Large intestine (tissue), 12 donors: Measurements from ENCODE around the gene OR4K13. TPM values are rescaled to one million over a fixed set of nuclear protein-coding genes. Genes with fewer than 3 reads are reported as not detected.

Experiments used
- DNase-seq, 2 donors: peaks; one replicate each; pipeline versions ENCODE4 v3.0.0 to v3.0.0-alpha.2; 2013
- H3K27ac ChIP-seq: one replicate; pipeline ENCODE4 v1.5.1; 2013; ENCODE audit warnings: low read length
- H3K27me3 ChIP-seq: 2 replicates; pipeline ENCODE4 v1.6.1; 2013; ENCODE audit warnings: low read length; ENCODE audit not compliant: control insufficient read depth, insufficient read depth
- H3K36me3 ChIP-seq: 2 replicates; pipeline ENCODE4 v1.6.1; 2013; ENCODE audit warnings: low read length; ENCODE audit not compliant: control insufficient read depth, insufficient read depth
- H3K4me1 ChIP-seq: one replicate; pipeline ENCODE4 v1.6.1; 2013; ENCODE audit warnings: low read length; ENCODE audit not compliant: control insufficient read depth, insufficient read depth
- H3K4me3 ChIP-seq: one replicate; pipeline ENCODE4 v1.5.1; 2013; ENCODE audit warnings: low read length
- H3K9me3 ChIP-seq: one replicate; pipeline ENCODE4 v1.6.1; 2013; ENCODE audit warnings: mild to moderate bottlenecking, low read depth, low read length, moderate library complexity; ENCODE audit not compliant: control insufficient read depth
- WGBS: methylation state at CpG from one replicate; pipeline ENCODE4 v1.1.5; 2013; ENCODE audit warnings: low lambda C conversion rate; ENCODE audit not compliant: insufficient coverage; 5-methylcytosine and 5-hydroxymethylcytosine counted together
- long read RNA-seq, 11 donors: transcript quantifications; one replicate each; lab custom pipeline, GENCODE V29; 2026
- polyA plus RNA-seq: library from polyadenylated mRNA; unstranded; fragments of 120-200 nt; gene quantifications from one replicate; pipeline ENCODE4 v1.2.1, GENCODE V29; 2013

Gene OR4K13, protein sequence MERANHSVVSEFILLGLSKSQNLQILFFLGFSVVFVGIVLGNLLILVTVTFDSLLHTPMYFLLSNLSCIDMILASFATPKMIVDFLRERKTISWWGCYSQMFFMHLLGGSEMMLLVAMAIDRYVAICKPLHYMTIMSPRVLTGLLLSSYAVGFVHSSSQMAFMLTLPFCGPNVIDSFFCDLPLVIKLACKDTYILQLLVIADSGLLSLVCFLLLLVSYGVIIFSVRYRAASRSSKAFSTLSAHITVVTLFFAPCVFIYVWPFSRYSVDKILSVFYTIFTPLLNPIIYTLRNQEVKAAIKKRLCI
- not detected for polyA plus RNA-seq
- long read RNA-seq, donor 1 = 0 reads
- long read RNA-seq, donor 2 = 0 reads
- long read RNA-seq, donor 3 = 0 reads
- long read RNA-seq, donor 4 = 0 reads
- long read RNA-seq, donor 5 = 0 reads
- long read RNA-seq, donor 6 = 0 reads
- long read RNA-seq, donor 7 = 0 reads
- long read RNA-seq, donor 8 = 0 reads
- long read RNA-seq, donor 9 = 0 reads
- long read RNA-seq, donor 10 = 0 reads
- long read RNA-seq, donor 11 = 0 reads

DNA sequence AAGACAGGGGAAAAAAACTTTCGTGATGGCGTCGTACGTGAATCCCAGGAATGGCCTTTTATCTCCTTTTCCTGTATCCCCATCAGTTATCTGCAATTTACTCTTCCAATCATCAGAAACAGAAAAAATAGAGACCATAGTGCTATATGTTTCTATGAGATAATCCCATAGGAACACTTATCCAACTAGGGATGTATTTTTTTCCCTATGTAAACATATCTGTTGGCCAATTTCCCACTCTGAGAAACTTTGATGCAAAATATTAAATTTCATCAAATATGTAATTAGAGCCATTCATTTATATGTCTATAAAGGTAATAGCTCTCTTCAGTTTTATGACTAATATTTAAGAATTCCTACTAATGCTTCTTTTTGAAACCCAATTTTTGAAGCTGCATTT, at the start of gene OR4K13:
OR4K13 (minus strand) TSS at position 101 of the 400 bp plus-strand sequence. CDS start 1,280 bp downstream, outside the sequence.
- no peaks in the 10 kb centered on the region for H3K4me1 ChIP-seq
- H3K27me3 ChIP-seq = no peaks in the 10 kb centered on the region
- no peaks in the 10 kb centered on the region for H3K36me3 ChIP-seq
- DNase-seq = no peak
- H3K27ac ChIP-seq = no peak within 1 kb of the TSS
- 80% methylated on average over 2 of the region's 4 CpGs for WGBS
- H3K9me3 ChIP-seq = no peaks in the 10 kb centered on the region
- no peak within 1 kb of the TSS for H3K4me3 ChIP-seq

DNA sequence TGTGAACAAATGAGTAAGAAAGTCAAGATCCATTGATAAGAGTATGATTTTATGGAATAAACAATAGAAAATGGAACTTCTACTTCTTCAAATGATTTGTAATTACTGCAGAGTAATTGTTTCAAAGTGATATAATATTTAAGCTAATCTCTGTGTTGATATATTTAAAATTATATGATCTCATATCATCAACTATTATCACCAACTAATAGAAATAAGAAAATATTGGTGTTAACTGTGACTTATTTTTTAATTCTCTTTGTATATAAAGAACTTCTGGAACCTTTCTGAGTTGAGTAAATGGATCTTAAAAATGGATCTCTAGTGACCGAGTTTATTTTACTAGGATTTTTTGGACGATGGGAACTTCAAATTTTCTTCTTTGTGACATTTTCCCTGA, 23.9 kb upstream of the OR4K13 start, which contains the start of gene OR4L1:
OR4L1 (plus strand) TSS at position 301 of the 400 bp plus-strand sequence; CDS start at position 301, 0 bp downstream.
- WGBS = 17% methylated on average over 1 of the region's 2 CpGs
- Histone ChIP-seq H3K4me3 (no peak within 1 kb of the TSS), H3K36me3 (no peaks in the 10 kb centered on the region), H3K9me3 (no peaks in the 10 kb centered on the region), H3K27ac (no peak within 1 kb of the TSS), H3K4me1 (no peaks in the 10 kb centered on the region), H3K27me3 (no peaks in the 10 kb centered on the region)
- no peak for DNase-seq

DNA sequence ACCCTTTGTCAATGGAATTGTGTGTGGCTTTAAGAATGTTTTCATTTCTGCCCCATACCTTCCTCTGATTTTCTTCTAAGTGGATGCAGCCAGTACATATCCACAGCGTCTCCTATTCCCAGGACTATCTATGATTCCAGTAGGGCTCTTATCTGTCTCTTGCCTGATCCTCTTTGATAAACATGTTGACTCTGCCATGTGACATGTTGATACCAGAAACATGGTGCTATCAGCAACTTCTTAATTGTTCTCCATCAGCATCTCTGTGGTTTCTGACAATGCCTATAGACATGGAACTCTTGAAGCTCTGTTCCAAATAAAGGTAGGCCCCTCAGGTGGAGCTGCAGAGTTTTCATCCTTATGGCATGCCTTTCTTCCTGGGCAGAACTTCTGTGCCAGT, 12.4 kb upstream of the OR4K13 start:
- Histone ChIP-seq H3K36me3 (no peaks in the 10 kb centered on the region), H3K9me3 (no peaks in the 10 kb centered on the region), H3K27ac (no peak overlapping the region), H3K27me3 (no peaks in the 10 kb centered on the region), H3K4me1 (no peaks in the 10 kb centered on the region), H3K4me3 (no peak overlapping the region)
- no peak for DNase-seq
- WGBS = 75% methylated on average over 1 of the region's 1 CpG

DNA sequence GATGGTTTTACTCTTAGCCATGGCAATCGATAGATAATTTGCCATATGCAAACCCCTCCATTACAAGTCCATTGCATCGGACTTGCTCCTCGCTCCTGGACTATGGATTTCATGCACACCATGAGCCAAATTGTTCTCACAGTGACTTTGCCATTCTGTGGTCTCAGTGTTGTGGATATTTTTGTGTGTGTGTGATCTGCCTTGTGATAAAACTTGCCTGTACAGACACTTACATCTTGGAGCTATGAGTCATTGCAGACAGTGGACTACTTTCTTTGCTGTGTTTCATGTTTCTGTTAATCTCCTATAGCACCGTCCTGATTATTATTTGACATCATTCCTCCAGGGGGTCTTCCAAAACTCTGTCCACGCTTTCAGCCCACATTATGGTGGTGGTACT, 8.4 kb upstream of the OR4K13 start:
- H3K27ac ChIP-seq = no peak overlapping the region
- no peaks in the 10 kb centered on the region for H3K36me3 ChIP-seq
- H3K9me3 ChIP-seq = no peaks in the 10 kb centered on the region
- H3K4me1 ChIP-seq = no peaks in the 10 kb centered on the region
- DNase-seq = no peak
- 100% methylated on average over 1 of the region's 5 CpGs for WGBS
- H3K4me3 ChIP-seq = no peak overlapping the region
- H3K27me3 ChIP-seq = no peaks in the 10 kb centered on the region

DNA sequence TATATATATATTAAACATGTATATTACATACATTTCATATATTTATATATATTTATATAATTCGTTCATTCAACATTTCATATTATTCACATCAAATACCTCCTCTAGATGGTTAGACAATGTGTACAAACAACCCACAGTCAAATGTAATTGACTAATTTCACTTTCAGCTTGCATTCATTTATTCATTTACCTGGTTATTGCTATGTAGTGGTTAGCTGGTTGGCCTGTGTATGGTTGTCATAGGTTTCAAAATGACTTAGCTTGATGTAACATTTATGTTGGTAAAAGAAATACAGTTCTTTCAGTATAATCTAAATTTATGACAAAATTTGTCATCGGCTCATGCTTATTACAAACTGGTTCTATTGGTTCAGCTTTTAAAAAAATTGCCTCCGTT, 389 bp downstream of the OR4K13 start:
- Histone ChIP-seq H3K4me1 (no peaks in the 10 kb centered on the region), H3K36me3 (no peaks in the 10 kb centered on the region), H3K27me3 (no peaks in the 10 kb centered on the region), H3K4me3 (no peak overlapping the region), H3K9me3 (no peaks in the 10 kb centered on the region), H3K27ac (no peak overlapping the region)
- 68% methylated on average over 3 of the region's 3 CpGs for WGBS
- no peak for DNase-seq

DNA sequence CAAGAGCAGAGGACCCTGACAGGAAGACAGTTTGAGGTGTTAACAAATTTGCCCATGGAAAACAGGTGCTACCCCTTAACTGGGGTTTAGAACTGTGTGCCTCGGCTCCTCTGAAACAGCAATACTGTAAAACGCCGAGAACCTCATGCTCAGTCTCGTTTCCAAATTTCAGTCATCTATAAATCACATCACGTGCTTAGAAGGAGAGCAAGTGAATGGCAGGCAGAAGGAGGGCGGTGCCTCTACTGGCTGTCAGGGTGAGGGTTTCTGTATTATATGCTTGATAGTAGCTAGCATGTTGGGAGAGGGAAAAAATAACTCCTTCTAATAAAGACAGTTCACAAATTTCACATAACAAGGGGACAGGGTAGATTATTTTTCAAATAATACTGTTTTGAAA, 4.8 kb downstream of the OR4K13 start:
- H3K27ac ChIP-seq = no peak overlapping the region
- no peaks in the 10 kb centered on the region for H3K9me3 ChIP-seq
- no CpG with 5 or more reads among the region's 6 CpGs for WGBS
- no peaks in the 10 kb centered on the region for H3K36me3 ChIP-seq
- no peak for DNase-seq
- H3K27me3 ChIP-seq = no peaks in the 10 kb centered on the region
- H3K4me3 ChIP-seq = no peak overlapping the region
- H3K4me1 ChIP-seq = no peaks in the 10 kb centered on the region

DNA sequence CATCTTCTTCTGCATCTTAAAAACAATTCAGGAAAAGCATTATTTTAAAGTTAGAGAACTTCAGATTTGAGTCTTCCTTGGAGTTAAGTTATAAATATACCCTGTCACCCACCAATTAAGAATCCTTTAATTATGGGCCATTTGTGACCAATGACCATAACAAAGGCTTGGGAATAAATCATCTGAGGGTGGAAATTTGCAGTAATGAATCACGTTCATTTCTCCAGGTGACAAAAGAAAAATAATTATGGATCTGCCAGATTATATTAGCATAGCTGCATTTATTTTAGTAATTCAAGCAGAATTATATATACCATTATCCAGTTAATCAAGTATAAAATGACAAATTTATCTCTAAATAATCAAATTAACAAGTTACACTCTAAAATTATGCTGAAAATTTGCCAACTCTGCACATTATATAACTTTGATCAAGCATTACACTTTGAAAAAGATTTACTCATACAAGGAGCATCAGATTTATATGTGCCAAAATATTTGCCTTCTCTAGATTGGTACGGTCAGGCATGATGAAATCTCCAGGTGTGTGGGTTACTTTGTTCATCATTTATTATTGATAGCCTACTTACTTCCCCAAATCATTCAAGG, 16.5 kb downstream of the OR4K13 start, which contains the start of gene OR4K14:
OR4K14 (minus strand) TSS at position 51 of the 609 bp plus-strand sequence. CDS start 4,114 bp downstream, outside the sequence.
- no peaks in the 10 kb centered on the region for H3K27me3 ChIP-seq
- DNase-seq = no peak
- 100% methylated on average over 1 of the region's 2 CpGs for WGBS
- no peak within 1 kb of the TSS for H3K4me3 ChIP-seq
- H3K36me3 ChIP-seq = no peaks in the 10 kb centered on the region
- H3K9me3 ChIP-seq = peaks cover 4% of the 10 kb centered on the region
- H3K27ac ChIP-seq = no peak within 1 kb of the TSS
- no peaks in the 10 kb centered on the region for H3K4me1 ChIP-seq

DNA sequence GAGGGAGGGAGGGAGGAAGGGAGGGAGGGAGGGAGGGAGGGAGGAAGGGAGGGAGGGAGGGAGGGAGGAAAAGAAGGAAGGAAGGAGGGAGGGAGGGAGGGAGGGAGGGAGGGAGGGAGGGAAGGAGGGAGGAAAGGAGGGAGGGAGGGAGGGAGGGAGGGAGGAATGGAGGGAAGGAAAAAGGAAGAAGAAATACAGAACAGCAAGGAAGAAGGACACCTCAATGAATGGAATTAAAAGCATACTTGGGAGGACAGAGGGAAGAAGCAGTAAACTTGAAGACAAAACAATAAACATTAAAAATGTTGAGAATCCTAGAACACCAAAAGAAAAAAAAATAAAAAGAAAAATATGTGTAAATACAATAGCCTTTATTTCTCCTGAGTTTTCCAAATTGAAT, 27.7 kb downstream of the OR4K13 start:
- no peaks in the 10 kb centered on the region for H3K4me1 ChIP-seq
- no peak for DNase-seq
- no peak overlapping the region for H3K4me3 ChIP-seq
- no peaks in the 10 kb centered on the region for H3K9me3 ChIP-seq
- H3K36me3 ChIP-seq = no peaks in the 10 kb centered on the region
- H3K27me3 ChIP-seq = no peaks in the 10 kb centered on the region
- H3K27ac ChIP-seq = no peak overlapping the region

DNA sequence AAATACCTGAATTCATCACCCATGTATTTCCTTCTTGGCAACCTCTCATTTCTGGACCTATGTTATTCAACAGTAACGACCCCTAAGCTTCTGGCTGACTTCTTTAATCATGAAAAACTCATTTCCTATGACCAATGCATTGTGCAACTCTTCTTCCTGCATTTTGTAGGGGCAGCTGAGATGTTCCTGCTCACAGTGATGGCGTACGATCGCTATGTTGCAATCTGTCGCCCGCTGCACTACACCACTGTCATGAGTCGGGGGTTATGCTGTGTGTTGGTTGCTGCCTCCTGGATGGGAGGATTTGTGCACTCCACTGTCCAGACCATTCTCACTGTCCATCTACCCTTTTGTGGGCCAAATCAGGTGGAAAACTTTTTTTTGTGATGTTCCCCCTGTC, 33.5 kb downstream of the OR4K13 start:
- Histone ChIP-seq H3K4me3 (no peak overlapping the region), H3K9me3 (no peaks in the 10 kb centered on the region), H3K27ac (no peak overlapping the region), H3K4me1 (no peaks in the 10 kb centered on the region), H3K27me3 (no peaks in the 10 kb centered on the region), H3K36me3 (no peaks in the 10 kb centered on the region)
- no peak for DNase-seq
- WGBS = 0% methylated on average over 1 of the region's 7 CpGs

DNA sequence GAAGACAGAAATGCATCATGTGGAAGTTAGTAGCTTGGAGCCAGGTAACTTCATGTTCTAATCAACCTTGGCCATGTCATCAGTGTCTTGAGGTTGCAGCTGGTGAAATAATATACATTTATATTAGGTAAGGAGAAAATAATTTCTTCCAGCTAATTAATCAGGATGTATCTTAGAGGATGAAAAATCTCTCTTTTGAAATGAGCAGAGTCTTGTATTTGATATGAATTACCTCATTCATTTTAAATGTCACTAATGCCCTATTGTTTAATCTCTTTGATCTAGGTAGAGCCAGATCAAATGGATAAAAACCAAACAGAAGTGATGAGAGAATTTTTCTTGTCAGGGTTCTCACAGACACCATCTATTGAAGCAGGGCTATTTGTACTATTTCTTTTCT, 34.0 kb downstream of the OR4K13 start, which contains the start of gene OR4Q2:
OR4Q2 (plus strand) TSS at position 301 of the 400 bp plus-strand sequence.
- H3K27ac ChIP-seq = no peak within 1 kb of the TSS
- no peaks in the 10 kb centered on the region for H3K27me3 ChIP-seq
- no peaks in the 10 kb centered on the region for H3K9me3 ChIP-seq
- H3K4me3 ChIP-seq = no peak within 1 kb of the TSS
- no peaks in the 10 kb centered on the region for H3K4me1 ChIP-seq
- no peaks in the 10 kb centered on the region for H3K36me3 ChIP-seq
- DNase-seq = no peak
